Measurements from ENCODE around the gene OR51E2.

OR51E2 gene

GRCh38 chr11:4700436-4700820 lies 2.8 kb upstream of the OR51E2 start (continued):
- TF ChIP-seq GFI1B (tag by site-specific recombination; IDR thresholded peaks at IDR 0.05): no peak
- no peak for TF ChIP-seq ZNF138 (tag by site-specific recombination; IDR thresholded peaks at IDR 0.05; ENCODE audit: borderline replicate concordance)
- TF ChIP-seq, protein P1, sequence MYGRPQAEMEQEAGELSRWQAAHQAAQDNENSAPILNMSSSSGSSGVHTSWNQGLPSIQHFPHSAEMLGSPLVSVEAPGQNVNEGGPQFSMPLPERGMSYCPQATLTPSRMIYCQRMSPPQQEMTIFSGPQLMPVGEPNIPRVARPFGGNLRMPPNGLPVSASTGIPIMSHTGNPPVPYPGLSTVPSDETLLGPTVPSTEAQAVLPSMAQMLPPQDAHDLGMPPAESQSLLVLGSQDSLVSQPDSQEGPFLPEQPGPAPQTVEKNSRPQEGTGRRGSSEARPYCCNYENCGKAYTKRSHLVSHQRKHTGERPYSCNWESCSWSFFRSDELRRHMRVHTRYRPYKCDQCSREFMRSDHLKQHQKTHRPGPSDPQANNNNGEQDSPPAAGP (tag by site-specific recombination; IDR thresholded peaks at IDR 0.05): no peak
- no peak for TF ChIP-seq FEZF1 (tag by site-specific recombination; IDR thresholded peaks at IDR 0.05)

GRCh38 chr11:4699697-4700435 lies 2.2 kb upstream of the OR51E2 start:
- Histone ChIP-seq H3K27ac (ENCODE audit: extremely low read depth, low read depth, low read length) (no peak overlapping the region), H3K9me3 (ENCODE audit: control insufficient read depth, insufficient read depth, low read depth, low read length) (no peaks in the 10 kb centered on the region), H3K4me1 (ENCODE audit: control insufficient read depth, insufficient read depth, low read length) (no peaks in the 10 kb centered on the region), H3K36me3 (ENCODE audit: control insufficient read depth in 2 of 2, insufficient read depth in 1 of 2, low read length in 2 of 2) (no peaks in the 10 kb centered on the region), H3K4me3 (ENCODE audit: low read depth, low read length) (no peak overlapping the region)
- POLR2A ChIA-PET: no interaction called here
- TF ChIP-seq ZNF660 (tag by site-specific recombination; IDR thresholded peaks at IDR 0.05) (no peak), ZNF843 (tag by site-specific recombination; IDR thresholded peaks at IDR 0.05) (no peak), TRIM28 (IDR thresholded peaks at IDR 0.05; ENCODE audit: borderline replicate concordance, low read length) (no peak)
- CTCF ChIA-PET: interaction anchor here (0.6 to 0.7 kb wide), 2 partner anchors 16 to 36 kb away, joined by 3 to 4 read pairs; no protein-coding TSS in a partner anchor

GRCh38 chr11:4695442-4695841 lies 2.2 kb downstream of the OR51E2 start:
- H3K27ac ChIP-seq (ENCODE audit: extremely low read depth, low read depth, low read length): no peak overlapping the region
- TF ChIP-seq, protein P2, sequence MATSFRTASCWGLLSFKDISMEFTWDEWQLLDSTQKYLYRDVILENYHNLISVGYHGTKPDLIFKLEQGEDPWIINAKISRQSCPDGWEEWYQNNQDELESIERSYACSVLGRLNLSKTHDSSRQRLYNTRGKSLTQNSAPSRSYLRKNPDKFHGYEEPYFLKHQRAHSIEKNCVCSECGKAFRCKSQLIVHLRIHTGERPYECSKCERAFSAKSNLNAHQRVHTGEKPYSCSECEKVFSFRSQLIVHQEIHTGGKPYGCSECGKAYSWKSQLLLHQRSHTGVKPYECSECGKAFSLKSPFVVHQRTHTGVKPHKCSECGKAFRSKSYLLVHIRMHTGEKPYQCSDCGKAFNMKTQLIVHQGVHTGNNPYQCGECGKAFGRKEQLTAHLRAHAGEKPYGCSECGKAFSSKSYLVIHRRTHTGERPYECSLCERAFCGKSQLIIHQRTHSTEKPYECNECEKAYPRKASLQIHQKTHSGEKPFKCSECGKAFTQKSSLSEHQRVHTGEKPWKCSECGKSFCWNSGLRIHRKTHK (tag by site-specific recombination; IDR thresholded peaks at IDR 0.05): no peak
- no peak for TF ChIP-seq ZNF600 (tag by site-specific recombination; IDR thresholded peaks at IDR 0.05)
- no peak for TF ChIP-seq ZBTB8A (tag by site-specific recombination; IDR thresholded peaks at IDR 0.05)
- TF ChIP-seq ZBTB48 (tag by site-specific recombination; IDR thresholded peaks at IDR 0.05): no peak
- no peak for TF ChIP-seq HOXA7 (CRISPR knock-in tag; IDR thresholded peaks at IDR 0.05; ENCODE audit: borderline replicate concordance)
- no peak for TF ChIP-seq ZNF701 (tag by site-specific recombination; IDR thresholded peaks at IDR 0.05)
- TF ChIP-seq, protein P3, sequence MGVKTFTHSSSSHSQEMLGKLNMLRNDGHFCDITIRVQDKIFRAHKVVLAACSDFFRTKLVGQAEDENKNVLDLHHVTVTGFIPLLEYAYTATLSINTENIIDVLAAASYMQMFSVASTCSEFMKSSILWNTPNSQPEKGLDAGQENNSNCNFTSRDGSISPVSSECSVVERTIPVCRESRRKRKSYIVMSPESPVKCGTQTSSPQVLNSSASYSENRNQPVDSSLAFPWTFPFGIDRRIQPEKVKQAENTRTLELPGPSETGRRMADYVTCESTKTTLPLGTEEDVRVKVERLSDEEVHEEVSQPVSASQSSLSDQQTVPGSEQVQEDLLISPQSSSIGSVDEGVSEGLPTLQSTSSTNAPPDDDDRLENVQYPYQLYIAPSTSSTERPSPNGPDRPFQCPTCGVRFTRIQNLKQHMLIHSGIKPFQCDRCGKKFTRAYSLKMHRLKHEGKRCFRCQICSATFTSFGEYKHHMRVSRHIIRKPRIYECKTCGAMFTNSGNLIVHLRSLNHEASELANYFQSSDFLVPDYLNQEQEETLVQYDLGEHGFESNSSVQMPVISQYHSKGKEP (tag by site-specific recombination; IDR thresholded peaks at IDR 0.05): no peak
- TF ChIP-seq ZNF610 (tag by site-specific recombination; IDR thresholded peaks at IDR 0.05; ENCODE audit: borderline replicate concordance): no peak
- TF ChIP-seq ZNF521 (tag by site-specific recombination; IDR thresholded peaks at IDR 0.05): no peak
- TF ChIP-seq ZNF114 (tag by site-specific recombination; IDR thresholded peaks at IDR 0.05): no peak
- no peak for TF ChIP-seq ZNF239 (tag by site-specific recombination; IDR thresholded peaks at IDR 0.05)
- no peak for TF ChIP-seq ZNF223 (tag by site-specific recombination; IDR thresholded peaks at IDR 0.05)
- no peak for TF ChIP-seq ZXDB (tag by site-specific recombination; IDR thresholded peaks at IDR 0.05)
- TF ChIP-seq ZNF548 (tag by site-specific recombination; IDR thresholded peaks at IDR 0.05): no peak
- TF ChIP-seq ZNF670 (tag by site-specific recombination; IDR thresholded peaks at IDR 0.05; ENCODE audit: low read depth): no peak
- TF ChIP-seq ZNF488 (tag by site-specific recombination; IDR thresholded peaks at IDR 0.05): no peak
- TF ChIP-seq BCL6B (tag by site-specific recombination; IDR thresholded peaks at IDR 0.05): no peak
- no peak for TF ChIP-seq ZNF404 (tag by site-specific recombination; IDR thresholded peaks at IDR 0.05)
- TF ChIP-seq, protein P4, sequence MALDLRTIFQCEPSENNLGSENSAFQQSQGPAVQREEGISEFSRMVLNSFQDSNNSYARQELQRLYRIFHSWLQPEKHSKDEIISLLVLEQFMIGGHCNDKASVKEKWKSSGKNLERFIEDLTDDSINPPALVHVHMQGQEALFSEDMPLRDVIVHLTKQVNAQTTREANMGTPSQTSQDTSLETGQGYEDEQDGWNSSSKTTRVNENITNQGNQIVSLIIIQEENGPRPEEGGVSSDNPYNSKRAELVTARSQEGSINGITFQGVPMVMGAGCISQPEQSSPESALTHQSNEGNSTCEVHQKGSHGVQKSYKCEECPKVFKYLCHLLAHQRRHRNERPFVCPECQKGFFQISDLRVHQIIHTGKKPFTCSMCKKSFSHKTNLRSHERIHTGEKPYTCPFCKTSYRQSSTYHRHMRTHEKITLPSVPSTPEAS (tag by site-specific recombination; IDR thresholded peaks at IDR 0.05): no peak
- TF ChIP-seq YY2 (tag by site-specific recombination; IDR thresholded peaks at IDR 0.05): no peak
- no peak overlapping the region for H3K4me3 ChIP-seq (ENCODE audit: low read depth, low read length)
- H3K36me3 ChIP-seq (ENCODE audit: control insufficient read depth in 2 of 2, insufficient read depth in 1 of 2, low read length in 2 of 2): no peaks in the 10 kb centered on the region
- no peaks in the 10 kb centered on the region for H3K4me1 ChIP-seq (ENCODE audit: control insufficient read depth, insufficient read depth, low read length)
- POLR2A ChIA-PET: no interaction called here
- H3K9me3 ChIP-seq (ENCODE audit: control insufficient read depth, insufficient read depth, low read depth, low read length): no peaks in the 10 kb centered on the region
- CTCF ChIA-PET: interaction anchor here (0.7 to 1.7 kb wide), 4 partner anchors 10 to 1748 kb away, joined by 3 to 8 read pairs (median 4); partner anchors contain the start of gene OR51D1
